ENCODE results near the gene ADCY7.

DNA sequence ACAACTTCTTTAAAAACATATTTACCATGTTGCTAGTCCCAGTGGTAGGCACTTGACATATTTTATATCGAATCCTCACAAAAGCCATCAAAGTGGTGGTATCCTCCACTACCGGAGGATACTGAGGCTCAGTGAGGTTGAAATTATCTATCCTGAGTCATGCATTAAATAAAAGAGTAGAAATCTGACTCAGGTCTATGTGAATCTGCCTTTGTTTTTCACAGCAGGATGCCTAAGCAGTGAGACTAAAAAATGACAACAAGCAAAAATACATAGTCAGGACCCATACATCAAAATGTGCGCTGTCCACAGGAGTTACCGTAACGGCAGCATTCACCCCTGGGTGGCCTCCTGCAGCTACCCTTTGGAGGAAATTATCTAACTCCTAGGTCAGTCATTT is 84.8 kb downstream of the ADCY7 start:
- TF ChIP-seq EZH2 (IDR thresholded peaks at IDR 0.05; ENCODE audit: insufficient read depth, low read length), result no peak
- TF ChIP-seq, protein P1, sequence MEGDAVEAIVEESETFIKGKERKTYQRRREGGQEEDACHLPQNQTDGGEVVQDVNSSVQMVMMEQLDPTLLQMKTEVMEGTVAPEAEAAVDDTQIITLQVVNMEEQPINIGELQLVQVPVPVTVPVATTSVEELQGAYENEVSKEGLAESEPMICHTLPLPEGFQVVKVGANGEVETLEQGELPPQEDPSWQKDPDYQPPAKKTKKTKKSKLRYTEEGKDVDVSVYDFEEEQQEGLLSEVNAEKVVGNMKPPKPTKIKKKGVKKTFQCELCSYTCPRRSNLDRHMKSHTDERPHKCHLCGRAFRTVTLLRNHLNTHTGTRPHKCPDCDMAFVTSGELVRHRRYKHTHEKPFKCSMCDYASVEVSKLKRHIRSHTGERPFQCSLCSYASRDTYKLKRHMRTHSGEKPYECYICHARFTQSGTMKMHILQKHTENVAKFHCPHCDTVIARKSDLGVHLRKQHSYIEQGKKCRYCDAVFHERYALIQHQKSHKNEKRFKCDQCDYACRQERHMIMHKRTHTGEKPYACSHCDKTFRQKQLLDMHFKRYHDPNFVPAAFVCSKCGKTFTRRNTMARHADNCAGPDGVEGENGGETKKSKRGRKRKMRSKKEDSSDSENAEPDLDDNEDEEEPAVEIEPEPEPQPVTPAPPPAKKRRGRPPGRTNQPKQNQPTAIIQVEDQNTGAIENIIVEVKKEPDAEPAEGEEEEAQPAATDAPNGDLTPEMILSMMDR (IDR thresholded peaks at IDR 0.05; ENCODE audit: insufficient read depth, low read depth, low read length), result no peak
